NCI-H2107 (cell line): Measurements from ENCODE around the gene AQP3.
"Not testable (repeated sequence)": the region's sequence is repeated elsewhere in the genome, so short reads cannot be mapped to it uniquely, and the experiment has no call there.

Experiments used
- DNase-seq: peaks from one replicate; lab custom pipeline; 2025; lab: John Stamatoyannopoulos, UW

AQP3 gene

DNA sequence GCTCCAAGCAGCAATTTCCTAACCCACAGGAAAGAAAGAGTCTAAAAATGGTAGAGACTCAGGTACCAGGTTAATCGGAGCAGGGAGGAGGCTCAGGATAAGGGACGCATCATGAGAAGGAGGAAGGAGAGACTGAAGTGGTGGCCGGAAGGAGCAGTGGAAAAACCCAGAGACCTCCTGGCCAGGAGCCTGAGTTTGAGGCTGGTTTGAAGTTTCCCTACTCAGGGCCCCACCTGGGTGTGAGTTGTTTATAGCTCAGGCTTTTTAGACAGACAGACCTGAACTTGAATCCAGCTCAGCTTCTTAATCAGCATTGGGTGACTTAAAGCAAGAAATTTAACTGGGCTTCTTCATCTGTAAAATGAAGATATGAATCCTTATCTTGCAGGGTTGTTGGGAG, 33.1 kb downstream of the AQP3 start:
- DNase-seq: no peak

DNA sequence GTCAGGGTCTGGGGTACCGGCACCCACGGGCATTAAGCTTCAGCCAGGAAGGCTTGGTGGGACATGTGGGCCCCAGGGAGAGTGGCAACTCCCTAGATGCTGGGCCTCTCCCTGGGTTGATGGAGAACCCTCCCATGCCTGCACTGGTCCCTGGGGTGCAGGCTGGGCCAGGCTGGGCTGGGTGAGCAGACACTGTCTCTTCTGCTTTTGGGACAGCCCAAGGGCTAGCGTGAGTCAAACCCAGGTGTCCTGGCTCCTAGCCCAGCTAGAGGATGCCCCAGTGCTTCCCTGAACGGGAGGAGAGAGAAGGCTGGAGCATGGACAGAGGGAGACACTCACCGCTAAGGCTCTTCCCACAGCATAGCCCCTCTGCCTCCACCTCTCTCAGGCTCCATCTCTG, 39.3 kb downstream of the AQP3 start:
- no peak for DNase-seq

DNA sequence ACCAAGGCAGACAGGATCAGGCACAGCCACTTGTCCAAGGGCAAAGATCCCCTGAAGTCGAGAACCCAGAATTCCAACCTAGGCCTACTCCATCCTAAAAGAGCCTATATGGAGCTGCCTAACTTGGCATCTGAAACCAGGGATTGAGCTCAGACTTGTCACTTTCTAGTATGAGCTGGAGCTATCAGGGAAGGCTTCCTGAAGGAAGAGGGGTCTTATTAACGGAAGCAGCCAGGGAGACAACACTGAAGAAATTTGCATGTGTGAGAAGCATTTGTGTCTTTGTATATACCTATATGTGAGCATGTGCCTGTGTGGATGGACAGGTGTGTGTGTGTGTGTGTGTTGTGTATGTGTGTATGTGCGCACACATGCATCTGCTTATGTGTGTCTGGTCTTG, 40.3 kb downstream of the AQP3 start:
- DNase-seq: no peak

DNA sequence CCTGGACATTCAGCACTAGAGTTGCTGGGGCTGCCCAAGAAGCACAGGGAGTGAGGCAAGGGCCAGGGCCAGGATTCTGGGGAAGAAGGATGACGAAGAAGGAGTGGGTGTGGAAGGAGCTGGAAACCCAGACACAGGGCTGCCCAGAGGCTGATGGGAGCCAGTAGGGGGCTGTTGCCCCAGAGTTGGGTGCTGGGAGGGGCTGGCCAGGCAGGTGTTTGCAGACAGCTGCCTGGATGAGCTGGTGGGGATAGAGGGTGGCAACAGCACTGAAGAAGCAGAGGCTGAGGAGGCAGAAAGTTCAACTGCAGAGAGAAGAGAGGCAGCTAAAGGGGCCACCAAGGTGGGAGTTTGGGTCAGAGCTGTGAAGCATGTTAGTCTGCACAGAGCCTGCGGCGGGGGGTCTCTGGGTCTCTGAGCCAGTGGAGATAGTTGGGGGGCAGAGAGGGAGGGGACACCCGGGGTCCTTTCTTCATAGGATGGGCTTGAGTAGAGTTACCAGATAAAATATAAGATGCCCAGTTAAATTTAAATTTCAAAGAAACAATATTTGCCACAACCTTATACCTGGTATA, 42.5 kb downstream of the AQP3 start:
- DNase-seq: no peak

DNA sequence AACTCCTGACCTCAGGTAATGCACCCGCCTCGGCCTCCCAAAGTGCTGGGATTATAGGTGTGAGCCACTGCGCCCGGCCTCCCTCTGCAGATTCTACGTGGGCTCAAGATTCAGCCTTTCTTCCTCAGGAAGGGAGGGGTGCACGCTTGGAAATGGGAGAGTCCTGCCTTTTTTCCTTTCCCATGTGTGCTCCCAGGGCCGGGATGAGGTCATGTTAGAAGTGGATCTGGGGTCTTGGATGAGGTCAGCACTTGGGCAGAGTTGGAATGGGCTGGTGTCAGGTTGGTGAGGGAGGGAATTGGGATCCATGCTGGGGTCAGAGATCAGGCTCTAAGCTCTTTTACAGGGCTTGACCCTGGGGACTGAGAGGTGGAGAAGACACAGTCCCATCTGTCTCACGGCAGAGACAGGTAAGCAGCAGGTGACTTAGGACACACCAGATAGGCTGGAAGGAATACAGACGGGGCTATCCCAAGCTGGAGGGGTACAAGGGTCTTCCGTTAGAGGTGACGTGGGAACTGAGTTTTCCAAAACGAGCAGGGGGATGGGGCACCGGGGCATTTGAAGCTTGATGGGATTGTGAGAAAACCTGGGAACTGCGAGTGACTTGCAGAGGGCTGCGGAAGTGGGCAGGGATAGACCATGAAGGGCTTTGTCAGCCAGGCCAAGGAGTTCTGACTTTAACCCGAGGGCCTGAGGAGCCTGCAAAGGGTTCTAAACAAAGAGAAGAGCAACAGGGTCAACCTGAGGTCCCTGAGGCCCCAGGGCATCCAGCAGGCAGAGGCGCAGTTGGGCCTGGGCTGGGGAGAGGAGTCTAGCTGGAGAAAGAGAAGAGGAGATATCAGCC, 43.2 kb downstream of the AQP3 start:
- DNase-seq: no peak

DNA sequence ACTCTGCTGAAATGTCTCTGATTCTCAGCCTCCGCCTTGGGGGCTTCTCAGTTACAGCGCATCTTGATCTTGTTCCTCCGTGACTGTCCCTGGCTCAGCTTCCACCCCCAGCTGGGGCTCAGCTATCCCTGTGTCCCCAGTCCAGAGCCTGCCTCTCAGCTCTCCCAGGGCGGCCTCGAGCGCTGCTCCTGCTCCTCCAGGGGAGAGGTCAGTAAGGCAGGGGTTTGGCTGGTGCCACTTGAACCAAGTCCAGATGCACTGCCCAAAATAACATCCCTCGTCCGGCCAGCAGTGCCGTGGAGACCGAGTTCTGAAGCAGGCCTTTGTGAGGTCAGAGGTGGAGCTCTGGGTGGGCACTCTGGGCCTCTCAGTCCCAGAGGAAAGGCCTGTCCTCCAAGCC, 45.0 kb downstream of the AQP3 start, which contains the start of gene AQP7:
AQP7 (minus strand) TSS at position 198 of the 400 bp plus-strand sequence. CDS start 1,306 bp downstream, outside the sequence.
- DNase-seq: not testable (repeated sequence)

DNA sequence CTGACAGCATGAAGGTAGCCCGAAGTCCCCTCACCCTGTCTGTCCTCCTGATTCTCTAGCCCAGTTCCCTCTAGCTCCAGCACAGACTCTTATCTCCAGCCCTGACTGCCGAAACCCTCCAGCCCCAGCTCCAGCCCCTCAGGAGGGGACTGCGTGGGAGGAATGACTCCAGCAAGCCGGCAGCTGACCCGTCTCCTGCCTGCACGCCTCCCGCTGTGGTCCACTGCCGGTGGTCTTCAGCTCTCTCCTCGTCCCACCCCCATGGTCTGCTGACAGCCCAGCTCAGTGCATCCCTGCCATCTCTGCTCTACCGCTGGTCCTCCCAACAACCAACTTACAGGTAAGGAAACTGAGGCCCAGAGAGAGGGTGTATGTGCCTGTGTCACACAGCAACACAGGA, 45.6 kb downstream of the AQP3 start:
- DNase-seq: not testable (repeated sequence)

DNA sequence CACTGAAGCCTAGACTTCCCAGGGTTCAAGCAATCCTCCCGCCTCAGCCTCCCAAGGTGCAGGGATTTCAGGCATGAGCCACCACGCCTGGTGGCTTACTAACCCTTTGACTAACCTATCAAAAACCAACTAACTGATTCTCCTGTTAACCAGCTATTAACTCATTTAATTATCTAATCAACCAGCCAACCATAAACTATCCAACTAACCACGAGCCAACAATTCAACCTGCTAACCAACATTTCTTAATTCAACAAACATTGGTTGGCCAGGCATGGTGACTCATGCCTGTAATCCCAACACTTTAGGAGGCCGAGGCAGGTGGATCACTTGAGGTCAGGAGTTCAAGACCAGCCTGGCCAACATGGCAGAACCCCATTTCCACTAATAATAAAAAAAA, 48.3 kb downstream of the AQP3 start:
- not testable (repeated sequence) for DNase-seq

DNA sequence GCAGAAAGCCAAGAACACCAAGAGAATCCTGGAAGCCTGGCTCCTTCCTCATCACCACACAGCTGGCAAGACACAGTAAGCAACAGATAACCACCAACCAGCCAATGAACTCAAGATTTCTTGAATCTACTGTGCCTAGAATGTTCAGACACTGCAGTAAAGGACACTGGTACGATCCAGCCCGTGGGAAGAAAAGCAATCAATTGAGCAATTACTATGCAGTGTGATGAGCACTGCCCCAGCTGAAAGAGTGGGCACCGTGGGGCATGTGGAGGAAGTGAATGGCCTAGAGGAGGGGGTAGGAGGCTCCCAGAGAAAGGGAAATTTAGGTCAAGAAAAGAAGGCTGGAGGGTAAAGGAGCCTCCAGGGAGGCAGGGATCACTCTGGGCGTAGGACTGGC, 49.6 kb downstream of the AQP3 start:
- not testable (repeated sequence) for DNase-seq

DNA sequence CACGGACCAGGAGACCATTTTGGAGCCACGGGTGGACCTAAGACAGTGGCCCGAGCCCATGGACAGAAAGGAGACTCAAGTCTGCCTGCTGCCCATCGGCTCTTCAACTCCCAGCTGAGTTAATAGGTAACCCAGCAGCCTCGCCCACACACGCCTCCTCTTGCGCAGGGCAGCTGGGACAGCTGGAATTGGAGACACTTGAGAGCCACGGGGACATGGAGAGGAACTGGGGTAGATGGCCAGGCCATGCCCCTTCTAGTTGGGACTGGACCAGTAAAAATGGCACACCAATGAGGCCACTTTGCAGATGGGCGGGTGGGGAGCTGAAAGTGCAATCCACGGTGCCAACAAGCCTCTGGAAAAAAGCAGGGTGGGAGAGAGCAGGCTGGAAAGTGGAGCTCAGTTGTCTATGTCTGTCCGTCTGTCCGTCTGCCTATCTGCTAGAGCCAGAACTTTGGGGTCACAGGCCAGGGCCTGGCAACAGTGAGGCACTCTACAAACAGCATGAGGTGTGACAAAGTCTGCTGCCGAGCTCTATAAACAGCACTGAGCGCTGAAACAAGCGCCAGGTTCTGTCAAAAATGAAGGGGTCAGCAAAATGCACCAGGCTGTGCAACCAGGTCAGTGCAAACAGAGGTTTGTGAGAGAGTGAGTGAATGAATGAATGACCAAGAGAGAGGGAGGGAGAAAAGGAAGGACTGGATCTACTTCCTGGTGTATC, 52.1 kb downstream of the AQP3 start:
- not testable (repeated sequence) for DNase-seq

DNA sequence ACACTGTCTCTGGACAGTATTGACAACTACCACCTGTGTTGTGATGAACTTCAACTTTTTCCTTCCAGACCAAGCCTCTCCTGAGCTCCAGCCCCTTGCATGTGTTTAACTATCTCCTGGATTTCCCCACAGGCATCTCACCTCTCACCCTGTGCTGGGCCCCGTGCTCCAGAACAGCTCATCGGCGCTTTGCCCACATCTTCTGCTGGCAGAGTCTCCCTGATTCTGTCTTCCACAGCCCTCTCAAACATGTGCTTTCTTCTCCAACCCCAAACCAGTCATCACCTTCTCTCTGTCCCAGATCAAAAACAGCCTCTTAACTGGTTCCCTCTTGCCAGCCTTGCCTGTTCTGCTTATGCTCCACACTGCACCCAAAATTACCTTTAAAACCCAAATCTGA, 53.4 kb downstream of the AQP3 start:
- not testable (repeated sequence) for DNase-seq

DNA sequence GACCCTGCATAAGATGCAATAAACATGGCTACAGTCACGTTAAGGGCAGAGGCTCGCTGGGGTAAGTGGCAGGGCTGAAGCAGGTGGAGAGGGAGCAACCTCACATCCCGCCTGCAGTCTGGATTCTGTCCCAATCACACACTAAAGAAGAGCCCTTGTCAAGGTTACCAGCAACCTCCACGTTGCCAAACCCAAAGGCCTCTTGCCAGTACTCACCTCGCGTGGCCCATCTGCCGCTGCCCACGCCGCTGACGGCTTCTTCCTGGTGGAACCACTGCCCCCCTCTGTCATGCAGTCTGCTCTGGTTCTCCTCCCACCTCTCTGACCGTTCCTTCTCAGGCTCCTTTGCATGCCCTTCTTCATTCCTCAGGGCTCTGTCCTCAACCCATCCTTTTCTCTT, 53.8 kb downstream of the AQP3 start:
- no peak for DNase-seq

DNA sequence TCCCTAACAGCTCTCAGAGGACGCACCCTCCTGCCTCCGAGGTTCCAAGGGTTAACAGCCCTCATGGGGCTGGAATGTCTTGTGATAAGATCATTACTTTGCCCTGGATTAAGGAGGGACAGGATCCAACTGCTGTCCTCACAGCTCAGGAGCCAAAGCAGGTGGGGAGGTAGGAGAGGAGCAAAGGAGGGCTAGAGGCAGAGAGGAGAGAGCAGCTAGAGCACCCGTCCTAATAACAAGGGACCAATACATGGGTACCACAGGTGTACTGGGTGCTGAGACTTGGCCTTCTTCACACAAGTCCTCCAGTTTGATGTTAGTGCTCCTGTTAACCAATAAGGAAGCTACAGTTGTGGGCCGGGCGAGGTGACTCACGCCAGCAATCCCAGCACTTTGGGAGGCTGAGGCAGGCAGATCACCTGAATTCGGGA, 54.8 kb downstream of the AQP3 start:
- not testable (repeated sequence) for DNase-seq
